Immature natural killer cell (primary cell): Measurements from ENCODE around the gene MAP2K1. TPM values are rescaled to one million over a fixed set of nuclear protein-coding genes. Genes with fewer than 3 reads are reported as not detected.

Source experiments
- DNase-seq, 3 donors: peaks; one replicate each; pipeline ENCODE4 v3.0.0; 2022; ENCODE audit warnings: mixed read lengths in 1 of 3
- H3K27ac Mint-ChIP-seq, 6 donors: one replicate each; pipeline ENCODE4 v1.8.0; 2020; ENCODE audit warnings: mixed read lengths in 6 of 6, mild to moderate bottlenecking in 5 of 6, inconsistent platforms in 4 of 6, moderate library complexity in 3 of 6
- H3K27me3 Mint-ChIP-seq, 3 donors: one replicate each; pipeline ENCODE4 v1.8.0; 2020 to 2021; ENCODE audit warnings: low read depth in 3 of 3, mild to moderate bottlenecking in 3 of 3, mixed read lengths in 3 of 3, moderate library complexity in 3 of 3, inconsistent platforms in 1 of 3
- H3K36me3 Mint-ChIP-seq, 3 donors: one replicate each; pipeline ENCODE4 v1.8.0; 2020; ENCODE audit warnings: mixed read lengths in 3 of 3, inconsistent platforms in 2 of 3, mild to moderate bottlenecking in 2 of 3
- H3K4me1 Mint-ChIP-seq, 2 donors: one replicate each; pipeline ENCODE4 v1.8.0; 2020; ENCODE audit warnings: inconsistent platforms in 2 of 2, mild to moderate bottlenecking in 2 of 2, mixed read lengths in 2 of 2, moderate library complexity in 1 of 2
- H3K4me3 Mint-ChIP-seq, 5 donors: one replicate each; pipeline ENCODE4 v1.8.0; 2020; ENCODE audit warnings: mild to moderate bottlenecking in 5 of 5, mixed read lengths in 5 of 5, inconsistent platforms in 3 of 5, moderate library complexity in 3 of 5
- H3K9me3 Mint-ChIP-seq, 6 donors: one replicate each; pipeline ENCODE4 v1.8.0; 2020; ENCODE audit warnings: mild to moderate bottlenecking in 6 of 6, mixed read lengths in 6 of 6, inconsistent platforms in 4 of 6, moderate library complexity in 3 of 6
- polyA plus RNA-seq, 3 donors: library from polyadenylated mRNA; unstranded; fragments of 300-500 nt; fragmentation: Illumina TruSeq; gene quantifications; one replicate each; pipeline ENCODE4 v1.2.3, GENCODE V29; 2021

Gene MAP2K1
- polyA plus RNA-seq, 3 donors from 2014 or later: 30.7 to 58.3 (median 48.9) TPM

GRCh38 chr15:66402761-66403284 is 16.1 kb downstream of the MAP2K1 start:
- peaks cover 62 to 74% of the 10 kb centered on the region in 2 donors for H3K4me1 Mint-ChIP-seq

DNA sequence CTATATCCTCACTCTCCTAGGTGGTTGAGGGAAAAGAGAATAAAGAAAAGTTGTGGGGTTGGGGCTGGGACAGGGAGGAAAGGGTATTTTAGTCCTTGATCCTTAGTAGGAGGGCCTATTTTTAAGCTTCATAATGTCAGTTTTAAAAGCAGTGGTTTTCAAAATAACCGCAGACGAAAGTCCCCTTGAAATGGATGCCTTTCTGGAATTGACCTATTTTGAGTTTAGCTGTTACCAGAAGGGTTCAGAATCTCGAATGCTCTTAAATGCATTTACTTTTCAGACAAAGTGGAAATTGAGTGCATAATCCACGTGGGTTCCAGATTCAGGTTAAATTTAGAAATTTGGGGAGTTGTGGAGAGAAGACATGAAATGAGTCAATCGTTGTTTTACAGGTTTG is 16.6 kb downstream of the MAP2K1 start:
- Mint-ChIP-seq H3K27me3 (peaks cover 0 to 1% (median 0%) of the 10 kb centered on the region in 3 donors), H3K4me1 (peaks cover 67 to 79% of the 10 kb centered on the region in 2 donors), H3K4me3 (peak overlapping the region; percentile 10 to 74 (median 53)), H3K27ac (peak overlapping the region; percentile 21 to 85 (median 65)), H3K36me3 (no peaks in the 10 kb centered on the region), H3K9me3 (no peaks in the 10 kb centered on the region)
- DNase-seq: no peak

More at GRCh38 chr15:66402761-66403284, 16.1 kb downstream of the MAP2K1 start:
- peak overlapping the region; percentile 10 to 74 (median 43) for H3K4me3 Mint-ChIP-seq
- H3K27ac Mint-ChIP-seq: peak overlapping the region; percentile 34 to 85 (median 78)
- no peaks in the 10 kb centered on the region for H3K9me3 Mint-ChIP-seq
- peak in 2 of 3 donors; percentile 11 to 26 for DNase-seq
- no peaks in the 10 kb centered on the region for H3K36me3 Mint-ChIP-seq
- H3K27me3 Mint-ChIP-seq: peaks cover 0 to 2% (median 1%) of the 10 kb centered on the region in 3 donors

DNA sequence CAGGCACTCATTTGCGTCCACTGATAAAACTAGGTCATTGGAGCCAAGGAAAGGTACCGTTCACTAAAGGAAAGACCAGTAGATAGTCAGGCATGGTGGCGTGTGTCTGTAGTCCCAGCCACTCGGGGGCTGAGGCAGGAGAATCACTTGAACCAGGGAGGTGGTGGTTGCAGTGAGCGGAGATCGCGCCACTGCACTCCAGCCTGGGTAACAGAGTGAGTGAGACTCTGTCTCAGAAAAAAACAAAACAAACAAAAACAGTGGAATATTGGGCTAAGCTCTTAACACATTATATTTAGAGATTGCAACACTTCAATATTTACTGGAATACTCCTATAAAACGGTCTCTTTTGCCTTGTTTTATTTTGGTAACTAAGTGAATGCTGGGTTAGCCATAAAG is 17.4 kb downstream of the MAP2K1 start:
- Mint-ChIP-seq H3K27me3 (peaks cover 0 to 3% (median 1%) of the 10 kb centered on the region in 3 donors), H3K27ac (peak overlapping the region in 4 of 6 donors; percentile 20 to 72 (median 47)), H3K4me1 (peaks cover 75 to 87% of the 10 kb centered on the region in 2 donors), H3K4me3 (peak overlapping the region in 2 of 5 donors; percentile 29 to 60), H3K36me3 (no peaks in the 10 kb centered on the region), H3K9me3 (no peaks in the 10 kb centered on the region)
- no peak for DNase-seq

GRCh38 chr15:66404532-66404931 is 17.8 kb downstream of the MAP2K1 start:
- Mint-ChIP-seq H3K36me3 (no peaks in the 10 kb centered on the region), H3K4me1 (peaks cover 79 to 91% of the 10 kb centered on the region in 2 donors), H3K27ac (peak overlapping the region in 4 of 6 donors; percentile 20 to 72 (median 47)), H3K27me3 (peaks cover 0 to 3% (median 1%) of the 10 kb centered on the region in 3 donors), H3K9me3 (no peaks in the 10 kb centered on the region), H3K4me3 (peak overlapping the region in 4 of 5 donors; percentile 25 to 60 (median 42))
- DNase-seq: no peak

- Mint-ChIP-seq H3K27ac (peak overlapping the region in 3 of 6 donors; percentile 19 to 72 (median 60)), H3K4me1 (peaks cover 83 to 96% of the 10 kb centered on the region in 2 donors), H3K36me3 (no peaks in the 10 kb centered on the region), H3K9me3 (no peaks in the 10 kb centered on the region), H3K27me3 (peaks cover 0 to 3% (median 1%) of the 10 kb centered on the region in 3 donors), H3K4me3 (peak overlapping the region in 2 of 5 donors; percentile 25 to 60)
- DNase-seq: no peak
Measured at GRCh38 chr15:66405007-66405406, 18.3 kb downstream of the MAP2K1 start.

GRCh38 chr15:66405615-66406014 is 18.9 kb downstream of the MAP2K1 start:
- no peak for DNase-seq
- Mint-ChIP-seq H3K36me3 (no peaks in the 10 kb centered on the region), H3K4me3 (no peak overlapping the region), H3K27me3 (peaks cover 0 to 3% (median 0%) of the 10 kb centered on the region in 3 donors), H3K9me3 (no peaks in the 10 kb centered on the region), H3K4me1 (peaks cover 88 to 96% of the 10 kb centered on the region in 2 donors), H3K27ac (no peak overlapping the region)

- Mint-ChIP-seq H3K9me3 (no peaks in the 10 kb centered on the region), H3K4me3 (no peak overlapping the region), H3K4me1 (peaks cover 82 to 93% of the 10 kb centered on the region in 2 donors), H3K27me3 (peaks cover 0 to 3% (median 0%) of the 10 kb centered on the region in 3 donors), H3K27ac (no peak overlapping the region), H3K36me3 (no peaks in the 10 kb centered on the region)
- DNase-seq: no peak
Measured at GRCh38 chr15:66408254-66408653, 21.5 kb downstream of the MAP2K1 start.

DNA sequence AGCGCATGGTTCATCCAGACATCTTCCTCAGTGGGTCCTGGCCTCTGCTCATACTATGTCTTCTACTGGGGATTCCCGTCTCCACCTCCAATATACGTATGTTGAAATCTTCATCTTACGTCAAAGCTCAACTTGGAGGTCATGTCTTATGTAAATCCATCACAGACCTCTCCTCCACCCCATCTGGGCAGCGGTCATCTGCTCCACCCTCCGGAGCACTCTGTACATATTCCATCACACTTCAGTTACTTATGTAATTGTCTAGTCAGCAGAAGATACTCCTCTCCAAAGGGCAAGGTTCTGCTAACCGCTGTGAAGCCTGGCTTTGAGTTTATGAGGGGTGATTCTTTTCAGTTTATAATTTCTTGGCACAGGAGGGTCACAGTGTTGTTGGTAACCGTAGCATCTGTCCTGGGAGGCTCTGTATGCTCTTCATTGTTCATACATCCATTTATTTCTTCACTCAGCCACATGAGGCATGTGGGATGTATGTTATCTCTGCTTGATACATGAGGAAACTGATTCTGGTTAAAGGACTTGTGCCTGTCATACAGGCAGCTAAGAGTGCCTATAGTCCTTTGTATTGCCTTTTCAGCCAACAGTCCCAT is 22.1 kb downstream of the MAP2K1 start:
- Mint-ChIP-seq H3K27me3 (peaks cover 0 to 3% (median 0%) of the 10 kb centered on the region in 3 donors), H3K4me1 (peaks cover 81 to 93% of the 10 kb centered on the region in 2 donors), H3K36me3 (no peaks in the 10 kb centered on the region), H3K4me3 (no peak overlapping the region), H3K9me3 (no peaks in the 10 kb centered on the region), H3K27ac (peak overlapping the region in 2 of 6 donors; percentile 4 to 5)
- no peak for DNase-seq

DNA sequence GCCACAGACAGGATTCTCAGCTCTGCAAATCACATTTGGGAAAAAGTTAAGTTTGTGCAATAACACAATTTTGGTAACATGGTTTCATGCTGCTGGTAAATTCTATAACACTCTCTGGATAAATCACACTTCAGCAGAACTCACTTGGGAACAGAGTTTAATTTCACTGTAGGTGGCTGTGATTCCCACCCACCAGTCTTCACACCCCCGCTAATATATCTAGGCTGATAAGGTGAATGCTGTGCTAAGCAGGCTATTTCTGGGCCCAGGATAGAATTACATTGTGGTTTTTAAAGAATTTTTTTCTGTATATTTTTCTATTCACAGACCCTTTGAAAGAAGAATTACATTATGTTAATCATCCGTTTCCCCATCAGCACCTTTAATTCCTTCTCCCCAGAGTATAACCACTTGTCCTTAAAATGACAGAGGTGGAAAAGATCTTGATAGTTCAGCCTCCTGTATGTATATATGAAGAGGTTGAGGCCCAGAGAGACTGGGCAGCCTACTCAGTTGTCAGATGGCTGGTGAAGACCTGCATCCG is 22.9 kb downstream of the MAP2K1 start:
- Mint-ChIP-seq H3K9me3 (no peaks in the 10 kb centered on the region), H3K4me3 (peak overlapping the region in 1 of 5 donors; percentile 23), H3K4me1 (peaks cover 80 to 93% of the 10 kb centered on the region in 2 donors), H3K27ac (peak overlapping the region in 2 of 6 donors; percentile 3 to 50), H3K27me3 (peaks cover 0 to 3% (median 0%) of the 10 kb centered on the region in 3 donors), H3K36me3 (peaks cover 0 to 4% (median 0%) of the 10 kb centered on the region in 3 donors)
- no peak for DNase-seq

GRCh38 chr15:66411190-66411589 is 24.5 kb downstream of the MAP2K1 start:
- Mint-ChIP-seq H3K9me3 (no peaks in the 10 kb centered on the region), H3K27me3 (peaks cover 0 to 3% (median 0%) of the 10 kb centered on the region in 3 donors), H3K4me1 (peaks cover 84 to 98% of the 10 kb centered on the region in 2 donors), H3K4me3 (peak overlapping the region; percentile 60 to 82 (median 68)), H3K36me3 (peaks cover 0 to 4% (median 3%) of the 10 kb centered on the region in 3 donors), H3K27ac (peak overlapping the region; percentile 50 to 88 (median 72))
- no peak for DNase-seq

DNA sequence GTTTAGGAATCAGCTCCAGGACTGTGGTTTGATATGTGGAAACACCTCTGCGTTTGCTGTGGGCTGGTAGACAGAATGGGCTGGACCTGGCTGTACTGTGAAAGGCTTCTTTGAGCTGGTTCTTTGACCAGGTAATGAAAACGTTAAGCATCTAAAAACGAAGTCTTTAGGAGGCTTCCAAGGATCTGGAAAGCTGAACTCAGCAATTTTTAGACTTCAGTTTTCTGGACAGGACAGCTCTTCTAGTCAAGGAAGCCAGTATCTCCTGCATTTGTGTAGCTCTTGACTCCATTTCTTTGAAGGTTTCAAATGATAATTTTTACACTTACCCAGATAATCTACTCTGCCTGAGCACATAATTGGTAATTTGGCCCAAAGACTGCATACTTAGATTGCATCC is 25.5 kb downstream of the MAP2K1 start:
- peaks cover 0 to 4% (median 3%) of the 10 kb centered on the region in 3 donors for H3K36me3 Mint-ChIP-seq
- no peaks in the 10 kb centered on the region for H3K9me3 Mint-ChIP-seq
- H3K27me3 Mint-ChIP-seq: peaks cover 0 to 3% (median 0%) of the 10 kb centered on the region in 3 donors
- no peak for DNase-seq
- H3K4me3 Mint-ChIP-seq: no peak overlapping the region
- no peak overlapping the region for H3K27ac Mint-ChIP-seq
- H3K4me1 Mint-ChIP-seq: peaks cover 83 to 97% of the 10 kb centered on the region in 2 donors

GRCh38 chr15:66413579-66413978 is 26.9 kb downstream of the MAP2K1 start:
- H3K4me3 Mint-ChIP-seq: peak overlapping the region in 1 of 5 donors; percentile 12

GRCh38 chr15:66415360-66415759 is 28.6 kb downstream of the MAP2K1 start:
- no peak for DNase-seq
- Mint-ChIP-seq H3K36me3 (peaks cover 0 to 4% (median 3%) of the 10 kb centered on the region in 3 donors), H3K4me1 (peaks cover 60 to 83% of the 10 kb centered on the region in 2 donors), H3K27ac (peak overlapping the region in 1 of 6 donors; percentile 44), H3K4me3 (no peak overlapping the region), H3K27me3 (no peaks in the 10 kb centered on the region), H3K9me3 (no peaks in the 10 kb centered on the region)

More at GRCh38 chr15:66413579-66413978, 26.9 kb downstream of the MAP2K1 start:
- H3K9me3 Mint-ChIP-seq: no peaks in the 10 kb centered on the region
- H3K27ac Mint-ChIP-seq: peak overlapping the region in 2 of 6 donors; percentile 38 to 39
- H3K36me3 Mint-ChIP-seq: peaks cover 0 to 4% (median 3%) of the 10 kb centered on the region in 3 donors
- no peak for DNase-seq
- peaks cover 77 to 93% of the 10 kb centered on the region in 2 donors for H3K4me1 Mint-ChIP-seq
- peaks cover 0 to 2% (median 0%) of the 10 kb centered on the region in 3 donors for H3K27me3 Mint-ChIP-seq

DNA sequence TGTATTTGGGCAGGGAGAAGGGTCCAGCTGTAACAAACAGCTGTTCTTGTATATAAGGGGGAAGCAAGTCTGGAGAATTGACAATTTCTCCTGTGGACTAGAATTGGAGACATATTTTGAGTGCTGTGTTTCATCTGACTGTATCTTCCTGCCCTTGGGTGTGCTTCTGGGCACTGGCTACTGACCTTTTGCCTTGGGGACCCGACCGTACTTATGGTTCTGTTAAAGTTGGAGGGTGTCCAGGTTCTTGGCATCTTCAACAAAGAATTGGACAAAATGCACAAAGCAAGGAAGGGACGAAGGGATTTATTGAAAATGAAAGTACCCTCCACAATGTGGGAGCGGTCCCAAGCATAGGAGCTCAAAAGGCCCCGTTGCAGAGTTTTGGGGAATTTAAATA is 31.0 kb downstream of the MAP2K1 start:
- Mint-ChIP-seq H3K4me1 (peaks cover 39 to 71% of the 10 kb centered on the region in 2 donors), H3K27me3 (no peaks in the 10 kb centered on the region), H3K27ac (peak overlapping the region in 4 of 6 donors; percentile 17 to 46 (median 29)), H3K9me3 (no peaks in the 10 kb centered on the region), H3K36me3 (peaks cover 0 to 4% (median 3%) of the 10 kb centered on the region in 3 donors), H3K4me3 (no peak overlapping the region)
- no peak for DNase-seq
